GM21825 (cell line): Measurements from ENCODE around the gene CYFIP1.

Source experiments
- ATAC-seq: cut with Tn5 transposase; IDR thresholded peaks from one replicate; pipeline ENCODE4 v1.9.1; 2021; ENCODE audit warnings: mild to moderate bottlenecking, moderate library complexity; ENCODE audit not compliant: unreplicated experiment

Gene CYFIP1

DNA sequence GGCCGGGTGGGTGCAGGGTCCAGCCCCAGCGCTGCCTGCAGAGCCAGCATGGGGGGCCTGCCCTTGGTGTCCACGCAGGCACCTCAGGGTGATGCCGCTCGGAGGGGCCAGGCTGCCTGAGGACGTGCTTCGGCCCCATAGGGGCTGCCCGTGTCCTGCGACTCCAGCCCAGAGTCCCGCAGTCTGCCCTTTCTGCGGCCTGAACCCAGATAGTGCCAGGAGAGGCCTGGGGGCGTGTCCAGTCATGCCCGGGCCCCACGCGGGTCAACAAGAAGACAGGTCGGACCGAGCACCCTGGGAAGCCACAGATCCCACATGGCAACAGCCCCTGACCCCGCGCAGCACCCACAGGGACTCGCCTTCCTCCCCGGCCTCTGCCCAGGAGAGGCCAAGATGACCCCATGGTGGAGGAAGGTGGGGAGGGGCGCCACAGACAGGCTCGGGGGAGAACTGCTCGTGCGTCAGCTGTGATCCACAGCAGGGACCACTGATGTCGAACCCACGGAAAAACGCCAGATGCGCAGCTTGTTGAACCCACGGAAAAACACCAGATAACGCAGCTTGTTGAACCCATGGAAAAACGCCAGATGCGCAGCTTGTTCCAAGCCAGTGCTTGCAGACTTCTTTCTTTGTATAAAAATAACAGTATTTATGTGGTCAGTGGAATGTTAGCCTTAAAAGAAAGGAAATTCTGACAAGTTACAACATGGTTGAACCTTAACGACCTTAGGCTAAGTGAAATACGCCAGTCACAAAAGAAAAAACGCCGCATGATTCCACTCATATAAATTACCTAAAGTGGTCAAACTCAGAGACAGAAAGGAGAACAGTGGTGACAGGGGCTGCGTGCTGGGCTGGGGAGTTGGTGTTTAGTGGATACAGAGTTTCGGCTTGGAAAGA is 28.5 kb downstream of the CYFIP1 start:
- ATAC-seq = no peak

DNA sequence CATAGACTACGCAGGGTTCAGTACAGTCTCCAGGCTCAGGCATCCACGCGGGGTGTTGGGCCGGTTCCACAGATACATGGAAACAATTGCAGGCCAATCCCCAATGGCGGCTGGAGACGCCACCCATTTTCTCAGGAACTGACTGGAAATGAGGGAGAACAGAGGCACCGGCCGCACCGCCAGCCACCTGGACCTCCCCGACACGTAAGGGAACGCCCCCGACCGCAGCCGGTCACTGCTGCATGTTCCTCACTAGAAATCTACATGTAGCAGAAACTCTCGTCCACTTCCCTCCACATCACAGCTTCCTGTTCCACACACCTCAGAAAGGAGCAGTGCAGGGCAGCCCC is 29.2 kb downstream of the CYFIP1 start:
- ATAC-seq = no peak

DNA sequence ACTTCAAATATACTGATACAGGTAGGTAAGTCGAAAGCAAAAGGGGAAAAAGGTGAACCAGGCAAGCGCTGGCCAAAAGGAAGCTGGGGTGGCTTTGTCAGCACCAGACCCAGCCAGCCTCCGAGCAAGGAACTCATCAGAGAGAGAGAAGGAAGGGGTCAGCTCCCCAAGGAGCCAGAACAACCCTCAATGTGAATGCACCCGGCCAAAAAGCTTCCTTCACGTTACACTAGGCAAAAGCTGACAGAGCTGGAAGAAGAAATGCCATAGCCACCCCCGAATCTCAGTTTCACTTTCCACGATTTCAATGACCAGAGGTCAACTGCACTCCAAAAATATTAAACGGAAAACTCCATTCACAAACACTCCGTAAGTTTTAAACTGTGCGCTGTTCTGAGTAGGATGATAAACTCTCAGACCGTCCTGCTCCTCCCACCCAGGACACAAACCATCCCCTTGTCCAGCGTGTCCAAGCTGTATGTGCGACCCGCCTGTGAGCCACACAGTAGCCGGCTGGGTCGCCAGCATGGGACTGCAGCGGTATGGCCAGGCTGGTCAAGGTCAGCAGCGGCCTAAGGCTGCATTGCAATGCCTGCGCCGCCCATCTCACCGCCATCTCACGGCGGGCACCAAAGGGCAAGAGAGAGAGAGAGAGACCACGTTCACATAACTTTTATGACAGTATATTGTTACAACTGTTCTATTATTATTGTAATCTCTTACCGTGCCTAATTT is 29.7 kb downstream of the CYFIP1 start:
- no peak for ATAC-seq

DNA sequence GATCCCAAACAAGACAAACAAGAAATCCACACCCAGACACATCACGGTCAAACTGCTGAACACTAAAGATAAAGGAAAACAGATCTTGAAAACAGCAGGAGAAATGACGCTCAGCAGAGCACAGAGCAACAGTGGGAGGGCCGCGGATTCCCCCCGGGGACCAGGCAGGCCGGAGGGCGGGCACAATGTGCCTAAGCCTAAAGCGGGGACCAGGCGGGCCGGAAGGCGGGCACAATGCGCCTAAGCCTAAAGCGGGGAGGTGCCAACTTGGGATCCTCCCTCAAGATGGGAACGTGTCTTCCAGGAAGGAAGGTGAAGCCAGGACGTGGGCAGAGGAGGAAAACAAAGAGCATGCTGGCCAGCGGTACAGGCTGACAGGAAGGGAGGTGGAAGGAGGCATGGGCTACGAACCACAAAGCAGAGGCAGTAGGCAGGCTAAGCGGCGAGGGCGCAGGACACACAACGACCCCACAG is 31.1 kb downstream of the CYFIP1 start:
- ATAC-seq = peak; percentile 82

DNA sequence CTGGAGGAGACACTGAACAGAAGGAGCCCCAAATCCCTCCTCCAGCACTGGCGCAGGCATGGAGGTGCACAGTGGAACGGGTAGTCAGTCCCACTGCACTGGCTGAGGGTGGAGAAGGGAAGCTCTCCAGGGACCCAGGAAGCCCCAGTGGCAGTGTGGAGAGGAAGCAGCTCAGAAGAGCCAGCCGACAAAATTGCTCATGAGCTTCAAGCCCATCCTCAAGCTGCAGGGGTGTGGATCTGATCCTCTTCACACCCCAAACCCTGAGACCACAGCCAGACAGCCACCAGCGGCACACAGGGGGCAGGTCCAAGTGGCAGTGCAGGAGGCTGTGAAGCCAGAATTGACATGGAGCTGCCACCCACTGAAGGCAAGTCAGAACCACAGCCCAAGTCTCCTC is 32.1 kb downstream of the CYFIP1 start:
- no peak for ATAC-seq

DNA sequence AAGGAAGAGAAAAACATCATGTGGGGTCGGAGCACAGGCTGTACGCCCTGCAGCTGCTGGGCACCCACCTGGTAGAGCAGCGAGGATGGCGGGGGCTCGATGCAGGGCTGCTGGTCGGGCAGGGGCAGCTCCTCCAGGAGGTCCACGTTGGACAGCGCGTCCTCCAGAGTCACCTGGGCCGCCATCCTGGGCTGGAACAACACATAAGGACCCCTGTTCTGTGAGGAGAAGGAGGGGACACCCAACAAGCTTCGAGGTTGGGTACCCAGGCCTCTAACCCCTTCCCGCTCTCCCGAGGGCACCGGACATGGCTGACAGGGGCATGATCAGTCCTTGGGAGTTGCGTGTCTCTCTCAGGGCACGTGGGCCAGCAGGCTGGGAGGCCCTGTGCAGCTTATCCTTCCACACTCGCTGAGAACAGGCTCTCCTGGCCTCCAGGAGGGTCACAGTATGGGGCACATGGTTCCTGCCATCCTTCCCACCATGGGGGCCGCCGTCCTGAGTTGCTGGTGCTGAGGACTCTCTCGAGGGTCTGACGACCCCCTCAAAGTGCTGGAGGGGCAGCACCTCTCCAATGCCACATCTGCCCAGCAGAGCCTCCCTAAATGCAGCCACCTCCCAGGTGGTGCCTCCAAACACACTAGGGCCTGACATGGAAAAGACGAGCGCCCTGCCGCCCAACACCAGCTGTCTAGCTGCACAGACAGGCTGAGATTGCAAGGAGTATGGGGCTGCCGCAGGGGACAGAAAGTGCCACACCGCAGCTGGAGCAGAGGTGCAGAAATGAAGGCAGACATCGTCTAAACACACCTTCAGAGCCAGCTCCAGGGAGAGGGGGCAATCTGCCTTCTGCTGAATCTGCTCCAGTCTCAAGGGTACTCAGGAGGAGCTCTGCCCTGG is 32.8 kb downstream of the CYFIP1 start:
- ATAC-seq = no peak

DNA sequence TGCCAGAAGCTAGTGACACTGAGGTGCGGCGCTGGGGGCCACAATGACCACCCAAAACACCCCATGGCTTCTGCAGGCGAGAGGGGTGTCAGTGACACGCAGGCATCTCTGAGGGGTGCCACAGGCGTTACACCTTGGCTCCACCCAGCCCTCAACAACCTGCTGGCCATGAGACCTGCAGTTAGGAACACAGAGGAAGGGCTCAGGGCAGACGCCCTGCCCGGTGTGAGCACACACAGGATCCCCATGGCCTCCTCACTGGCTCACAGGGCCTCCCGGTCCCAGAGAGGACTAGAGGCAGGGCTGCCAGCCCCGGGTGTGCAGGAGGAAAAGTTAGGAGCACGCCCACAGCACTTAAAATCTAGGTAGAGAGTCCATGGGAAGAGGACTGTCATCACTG is 35.1 kb downstream of the CYFIP1 start:
- ATAC-seq = no peak

DNA sequence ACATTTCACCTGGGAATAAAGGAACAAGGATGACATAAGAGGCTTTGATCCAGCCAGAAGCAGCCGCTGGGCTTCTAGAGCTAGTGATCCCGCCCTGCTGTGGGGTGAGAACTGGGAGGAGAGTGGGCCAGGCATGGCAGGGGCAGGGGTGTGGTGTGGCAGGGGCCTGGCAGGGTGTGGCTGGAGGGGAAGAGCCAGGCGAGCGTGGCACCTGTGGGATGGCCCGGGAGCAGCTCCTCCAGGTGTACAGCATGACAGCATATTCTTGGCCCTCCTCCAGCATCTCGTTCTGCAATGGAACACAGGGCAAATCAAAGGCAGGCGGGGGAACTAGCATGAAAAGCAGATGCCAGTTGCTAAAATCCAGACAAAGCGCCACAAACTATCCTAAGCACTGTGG is 35.5 kb downstream of the CYFIP1 start:
- ATAC-seq = no peak

DNA sequence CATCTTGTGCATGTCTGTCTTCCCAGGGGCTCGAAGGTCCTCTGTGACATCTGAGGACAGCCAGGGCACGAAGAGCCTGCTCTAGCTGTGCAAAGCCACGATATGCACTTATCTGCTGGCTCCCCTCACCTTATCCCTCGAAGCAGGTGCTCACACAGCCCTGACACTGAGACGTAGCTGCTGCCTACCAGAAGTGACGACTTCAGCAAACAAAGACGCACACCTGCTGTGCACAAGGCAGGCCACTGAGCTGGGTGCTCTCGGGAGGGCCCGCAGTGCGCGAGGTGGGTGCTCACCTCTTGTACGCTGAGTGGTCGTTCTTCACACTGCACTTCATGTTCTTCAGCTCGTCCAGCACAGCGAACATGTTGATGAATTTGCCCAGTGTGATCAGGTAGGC is 37.3 kb downstream of the CYFIP1 start:
- ATAC-seq = no peak

DNA sequence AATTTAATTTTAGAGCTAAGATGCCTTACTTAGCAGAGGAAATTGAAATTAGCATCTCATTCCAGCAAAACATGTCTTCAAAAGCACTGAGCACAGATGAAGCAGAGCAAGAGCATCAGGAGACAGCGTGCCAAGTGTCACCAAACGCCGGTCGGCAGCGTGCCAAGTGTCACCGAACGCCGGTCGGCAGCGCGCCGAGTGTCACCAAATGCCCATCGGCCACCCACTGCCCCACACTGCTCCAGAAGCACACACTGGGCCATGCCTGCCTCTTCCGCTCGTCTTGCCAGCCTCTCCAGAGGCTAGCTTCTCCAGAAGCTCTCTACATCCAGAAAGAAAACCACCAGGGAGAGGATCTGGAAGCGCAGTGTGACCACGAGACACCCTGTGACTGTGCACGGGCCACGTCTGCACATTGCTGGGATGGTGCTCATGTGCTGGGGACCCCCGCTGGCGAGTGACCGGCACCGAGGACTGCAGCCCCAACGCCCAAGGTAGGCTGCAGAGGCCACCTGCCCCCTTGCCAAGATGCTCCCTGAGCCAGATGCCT is 37.8 kb downstream of the CYFIP1 start:
- no peak for ATAC-seq

DNA sequence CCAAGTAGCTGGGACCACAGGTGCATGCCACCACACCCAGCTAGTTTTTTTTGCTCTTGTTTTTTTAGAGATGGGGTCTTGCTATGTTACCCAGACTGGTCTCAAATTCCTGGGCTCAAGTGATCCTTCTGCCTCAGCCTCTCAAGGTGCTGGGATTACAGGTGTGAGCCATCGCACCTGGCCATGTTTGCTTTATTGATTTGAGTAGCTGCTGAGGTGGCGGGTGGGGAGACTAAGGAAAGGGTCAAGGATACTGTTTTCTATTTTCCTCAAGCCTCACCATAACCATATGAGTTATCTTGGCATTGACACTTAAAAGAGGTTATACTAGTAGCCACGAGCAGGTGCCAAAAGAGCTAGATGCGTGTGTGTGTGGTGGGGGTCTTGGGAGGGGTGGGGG is 39.0 kb downstream of the CYFIP1 start:
- ATAC-seq = no peak

DNA sequence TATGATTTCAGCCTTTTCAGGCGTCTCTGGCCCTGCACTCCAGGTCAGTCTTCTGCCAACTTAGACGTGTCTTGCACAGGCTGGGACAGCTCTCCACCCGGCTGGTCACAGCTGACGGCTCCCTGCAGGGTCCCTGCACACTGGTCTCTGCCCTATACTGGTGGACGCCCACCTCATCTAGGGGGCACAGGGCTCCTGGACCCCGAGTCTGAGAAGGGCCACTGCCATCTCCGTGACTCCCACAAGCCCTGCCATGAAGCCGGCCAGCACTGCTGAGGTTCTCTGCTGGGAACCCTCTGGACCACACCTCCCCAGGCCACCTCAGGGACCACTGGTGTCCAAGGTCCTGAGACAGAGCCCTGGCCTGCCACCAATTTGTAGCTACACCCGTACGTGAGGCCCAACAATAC is 40.5 kb downstream of the CYFIP1 start:
- no peak for ATAC-seq

DNA sequence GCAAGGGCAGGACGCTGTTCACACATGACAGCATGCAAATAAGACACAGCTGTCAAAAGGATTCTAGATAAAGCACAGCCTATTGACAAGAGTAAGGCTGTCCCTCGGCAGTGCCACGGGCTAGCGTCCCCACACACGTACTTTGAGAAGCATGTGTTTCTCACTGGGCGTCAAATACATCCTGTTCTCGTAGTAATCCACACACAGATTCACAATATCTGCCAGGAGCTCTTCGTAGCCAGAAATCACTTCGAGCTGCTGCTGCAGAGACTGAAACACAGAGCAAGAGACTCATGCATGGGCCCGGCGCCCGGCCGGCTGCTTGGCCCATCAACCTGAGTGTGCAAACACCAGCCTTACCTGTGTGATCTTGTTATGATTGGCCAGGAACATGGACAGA is 41.1 kb downstream of the CYFIP1 start:
- ATAC-seq = no peak

DNA sequence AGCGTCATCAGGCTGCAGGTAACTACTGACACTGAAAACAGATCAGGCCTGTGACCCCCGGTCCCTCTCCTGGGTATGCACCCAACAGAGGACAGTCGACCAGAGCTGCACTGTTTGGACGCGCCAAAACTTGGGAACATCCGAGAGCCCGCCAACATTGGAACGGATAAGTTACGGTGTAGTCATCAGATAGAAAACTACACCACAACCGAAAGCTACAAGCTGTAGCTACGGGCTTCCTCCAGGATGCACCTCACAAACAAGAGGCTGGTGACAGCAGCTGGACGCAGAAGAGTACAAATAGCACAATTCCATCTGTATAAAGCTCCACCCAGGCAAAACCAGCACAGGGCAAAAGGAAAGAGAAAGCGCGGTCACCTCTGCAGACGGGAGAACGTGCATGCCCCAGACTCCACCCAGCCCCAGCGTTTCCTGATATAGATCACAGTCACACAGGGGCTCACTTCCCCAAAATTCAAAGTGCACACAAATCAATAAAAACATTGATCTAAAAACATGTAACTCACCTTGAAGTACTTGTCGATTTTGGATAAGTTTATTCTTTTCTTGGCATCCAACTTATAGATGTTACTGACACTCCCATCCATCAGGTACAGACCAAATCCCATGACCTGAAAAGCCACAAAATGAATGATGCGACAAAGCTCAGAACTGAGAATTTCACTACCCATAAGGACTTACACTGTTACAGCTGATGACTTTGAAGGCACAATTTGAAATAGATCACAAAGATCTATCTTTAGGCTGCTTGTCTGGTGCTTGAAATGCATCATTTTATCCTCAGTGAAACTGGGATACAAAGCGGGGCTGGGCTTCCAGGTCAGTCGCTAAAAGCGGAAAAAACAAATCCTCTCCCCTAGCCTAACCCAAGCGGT is 43.3 kb downstream of the CYFIP1 start:
- ATAC-seq = peak; percentile 82

DNA sequence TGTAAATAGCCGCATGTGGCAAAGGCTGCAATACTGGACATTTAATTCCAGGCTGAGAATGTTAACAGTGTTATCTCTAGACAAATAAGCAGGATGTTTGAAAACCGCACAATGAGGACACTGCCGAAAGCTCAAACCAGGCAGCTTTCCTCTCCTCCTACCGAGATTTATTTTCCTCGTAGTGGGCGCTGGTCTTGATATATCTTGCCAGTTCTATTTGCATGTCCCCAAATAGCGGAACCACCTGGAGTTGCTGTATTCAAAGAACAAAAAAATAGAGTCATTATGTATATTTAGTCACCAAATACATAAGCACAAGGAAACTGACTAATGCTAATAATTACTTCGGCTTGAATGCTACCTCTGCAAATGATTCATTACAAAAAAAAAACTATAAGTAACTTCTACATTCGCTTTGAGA is 46.5 kb downstream of the CYFIP1 start:
- ATAC-seq = no peak

DNA sequence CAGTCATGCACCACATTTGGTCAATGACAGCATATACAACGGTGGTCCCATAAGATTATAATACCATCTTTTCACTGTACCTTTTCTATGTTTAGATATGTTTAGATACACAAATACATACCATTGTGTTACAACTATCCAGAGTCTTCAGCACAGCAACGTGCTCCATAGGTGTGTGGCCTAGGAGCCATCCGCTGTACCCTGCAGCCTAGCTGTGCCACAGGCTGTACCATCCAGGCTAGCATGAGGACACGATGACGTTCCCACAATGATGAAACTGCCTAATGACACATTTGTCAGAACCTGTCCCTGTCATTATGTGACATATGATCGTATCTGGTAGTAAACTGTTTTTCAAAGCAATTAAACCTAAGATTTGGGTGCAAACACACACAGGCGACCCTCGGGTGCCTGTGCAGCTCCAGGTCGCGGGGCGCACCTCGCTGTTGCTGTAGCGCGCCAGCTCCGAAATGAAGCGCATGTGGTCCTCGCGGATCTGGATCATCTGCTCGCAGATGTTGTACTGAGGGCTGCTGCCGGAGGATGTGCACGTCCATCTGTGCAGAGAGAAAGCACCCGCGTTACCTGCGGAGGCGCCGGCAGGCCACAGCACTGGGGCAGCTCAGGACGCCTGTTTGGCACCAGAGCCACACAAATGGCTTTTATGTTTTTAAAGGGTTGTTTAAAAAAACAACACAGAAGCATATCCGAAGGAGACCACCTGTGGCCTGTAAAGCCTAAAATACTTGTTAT is 48.2 kb downstream of the CYFIP1 start:
- no peak for ATAC-seq

DNA sequence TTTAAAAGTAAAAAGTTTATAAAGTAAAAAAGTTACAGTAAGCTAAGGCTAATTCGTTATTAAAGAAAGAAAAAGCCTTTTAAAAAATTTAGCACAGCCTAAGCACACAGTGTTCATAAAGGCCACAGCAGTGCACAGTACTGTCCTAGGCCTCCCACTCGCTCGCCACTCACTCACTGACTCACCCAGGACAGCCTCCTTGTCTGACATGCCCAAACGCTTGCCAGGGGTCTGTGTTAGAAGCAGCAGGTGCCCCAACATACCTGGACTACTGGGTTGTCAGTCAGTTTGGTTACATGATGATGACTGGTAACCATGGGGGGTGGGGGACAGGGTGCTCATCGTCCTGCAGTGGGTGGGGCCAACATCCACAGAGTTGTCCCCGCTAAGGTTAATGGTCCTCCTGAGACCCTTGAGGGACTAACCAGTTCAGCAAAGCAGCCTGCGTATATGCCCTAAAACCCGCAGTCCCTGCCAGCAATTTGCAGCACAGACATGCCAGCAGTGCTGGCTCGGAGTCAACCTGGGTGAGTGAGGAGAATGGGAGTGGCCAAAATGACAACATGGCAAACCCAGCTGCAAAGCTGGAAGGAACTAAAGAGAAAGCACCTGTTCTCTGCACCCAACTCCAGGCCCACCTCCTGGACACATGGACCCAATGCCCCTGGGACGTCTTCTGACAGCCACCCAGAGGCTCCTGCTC is 49.2 kb downstream of the CYFIP1 start:
- ATAC-seq = no peak

DNA sequence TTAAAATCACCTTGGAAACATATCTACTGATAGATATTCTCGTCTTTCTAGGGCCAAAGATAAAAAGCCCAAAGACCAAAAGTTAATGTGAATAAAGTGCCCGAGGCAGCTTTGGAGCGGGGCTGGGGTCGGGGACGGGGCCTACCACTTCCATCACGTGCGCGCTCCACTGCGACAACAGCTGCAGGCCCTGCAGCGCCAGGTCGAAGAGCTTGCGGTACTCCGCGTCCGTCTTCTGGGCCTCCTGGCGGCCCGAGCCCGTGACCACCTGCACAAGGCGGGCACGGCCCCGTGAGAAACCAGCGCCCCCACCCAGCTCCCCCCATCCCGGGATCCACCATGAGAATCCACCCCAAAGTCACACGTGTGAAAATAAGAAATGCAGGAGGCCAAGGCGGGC is 52.4 kb downstream of the CYFIP1 start:
- ATAC-seq = no peak

DNA sequence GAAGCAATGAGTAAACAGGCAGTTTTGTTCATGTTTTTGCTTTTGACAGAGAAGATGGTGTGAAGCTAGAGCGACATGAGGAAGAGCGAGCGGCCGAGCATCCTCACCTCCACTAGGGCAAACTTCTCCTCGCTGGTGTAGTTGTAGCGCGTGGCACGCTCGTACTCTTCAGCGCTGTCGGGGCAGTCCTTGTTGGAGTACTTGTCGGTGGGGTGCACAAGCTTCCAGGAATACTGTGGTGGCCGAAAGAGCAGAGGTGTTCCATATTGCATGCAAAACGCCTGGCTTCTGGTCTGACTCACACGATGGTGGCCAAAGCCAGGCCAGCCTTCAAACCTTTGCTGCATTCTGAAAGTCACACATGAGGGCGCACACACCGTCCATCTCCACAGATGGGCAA is 54.3 kb downstream of the CYFIP1 start:
- no peak for ATAC-seq
